Lower leg skin (tissue), 3 donors: ENCODE measurements around the gene MATCAP1.

Experiments
- POLR2A ChIP-seq, 2 donors: fragments of 450-650 bp; IDR thresholded peaks; one replicate each; pipeline ENCODE4 v1.6.1; 2016 to 2017; ENCODE audit warnings: antibody characterized with exemption in 2 of 2, mild to moderate bottlenecking in 1 of 2, moderate library complexity in 1 of 2
- TF ChIP-seq, protein P1 (sequence below), 3 donors: fragments of 450-650 bp; IDR thresholded peaks; one replicate each; pipeline ENCODE4 v1.5.1; 2016; ENCODE audit warnings: antibody characterized with exemption in 3 of 3, mild to moderate bottlenecking in 3 of 3, moderate library complexity in 2 of 3

DNA sequence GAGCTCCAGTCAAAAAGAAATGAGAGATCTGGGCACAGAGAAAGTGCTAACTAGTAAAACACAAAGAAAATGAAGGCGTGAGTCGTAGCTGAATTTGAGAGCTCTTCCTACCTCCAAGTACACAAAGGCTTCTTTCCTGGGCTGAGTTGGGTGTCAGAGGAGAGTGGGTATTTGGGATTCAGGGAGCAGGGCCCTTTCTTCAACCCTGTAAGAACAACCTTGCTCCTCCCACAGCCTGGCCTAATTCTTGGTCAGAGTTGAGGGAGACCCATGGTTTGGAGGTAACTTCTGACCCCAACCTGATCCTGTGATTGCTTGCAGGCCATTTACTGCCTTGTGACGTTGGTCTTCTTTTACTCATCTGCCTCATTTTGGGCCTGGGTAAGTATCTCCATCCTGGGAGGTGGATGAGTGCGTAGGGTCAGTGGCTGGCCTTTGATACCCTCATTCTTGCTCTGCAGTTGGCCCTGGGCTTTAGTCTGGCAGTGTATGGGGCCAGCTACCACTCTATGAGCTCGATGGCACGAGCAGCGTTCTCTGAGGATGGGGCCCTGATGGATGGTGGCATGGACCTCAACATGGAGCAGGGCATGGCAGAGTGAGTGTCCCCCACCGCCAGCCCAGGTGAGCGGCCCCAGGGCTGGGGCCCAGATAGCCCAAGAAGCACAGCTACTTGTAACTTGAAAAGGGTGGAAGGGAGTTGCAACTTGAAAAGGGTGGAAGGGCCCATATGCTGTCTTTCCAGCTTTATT, 44.4 kb upstream of the MATCAP1 start:
- no peak for TF ChIP-seq POLR2A (IDR thresholded peaks at IDR 0.05)
- TF ChIP-seq, protein P1, sequence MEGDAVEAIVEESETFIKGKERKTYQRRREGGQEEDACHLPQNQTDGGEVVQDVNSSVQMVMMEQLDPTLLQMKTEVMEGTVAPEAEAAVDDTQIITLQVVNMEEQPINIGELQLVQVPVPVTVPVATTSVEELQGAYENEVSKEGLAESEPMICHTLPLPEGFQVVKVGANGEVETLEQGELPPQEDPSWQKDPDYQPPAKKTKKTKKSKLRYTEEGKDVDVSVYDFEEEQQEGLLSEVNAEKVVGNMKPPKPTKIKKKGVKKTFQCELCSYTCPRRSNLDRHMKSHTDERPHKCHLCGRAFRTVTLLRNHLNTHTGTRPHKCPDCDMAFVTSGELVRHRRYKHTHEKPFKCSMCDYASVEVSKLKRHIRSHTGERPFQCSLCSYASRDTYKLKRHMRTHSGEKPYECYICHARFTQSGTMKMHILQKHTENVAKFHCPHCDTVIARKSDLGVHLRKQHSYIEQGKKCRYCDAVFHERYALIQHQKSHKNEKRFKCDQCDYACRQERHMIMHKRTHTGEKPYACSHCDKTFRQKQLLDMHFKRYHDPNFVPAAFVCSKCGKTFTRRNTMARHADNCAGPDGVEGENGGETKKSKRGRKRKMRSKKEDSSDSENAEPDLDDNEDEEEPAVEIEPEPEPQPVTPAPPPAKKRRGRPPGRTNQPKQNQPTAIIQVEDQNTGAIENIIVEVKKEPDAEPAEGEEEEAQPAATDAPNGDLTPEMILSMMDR (IDR thresholded peaks at IDR 0.05), result no peak
